Measurements from ENCODE around the gene GLRX3. TPM values are rescaled to one million over a fixed set of nuclear protein-coding genes. Genes with fewer than 3 reads are reported as not detected.

Gene GLRX3
- total RNA-seq, 1 experiment from 2014 or later = 98.1 TPM

DNA sequence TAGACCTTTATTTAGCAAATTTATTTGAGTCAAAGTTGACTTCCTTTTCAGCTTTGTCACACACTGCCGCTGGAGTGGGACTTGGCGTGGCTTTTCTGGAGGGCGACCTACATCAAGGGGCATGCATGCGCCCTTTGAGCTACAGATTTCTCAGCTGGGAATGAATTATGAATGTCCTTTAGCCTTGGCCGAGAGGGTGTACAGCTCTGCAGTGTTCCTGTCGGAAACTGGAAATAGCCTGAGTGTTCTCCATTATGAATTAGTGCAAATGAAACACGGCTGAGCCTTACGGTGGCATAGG is 79.7 kb downstream of the GLRX3 start:
- no peak overlapping the region for H3K4me3 ChIP-seq (ENCODE audit: low read length)
- no peak overlapping the region for H2AFZ ChIP-seq (ENCODE audit: low read length)
- intact Hi-C loops (cut with micrococcal nuclease) = no loop called here
- H3K27ac ChIP-seq (ENCODE audit: low read length) = no peak overlapping the region
- no TSS peak for BruUV-seq (replicated peaks)
- H3K4me1 ChIP-seq (ENCODE audit: insufficient read depth, low read length) = no peaks in the 10 kb centered on the region
- ATAC-seq = no peak
- H3K9me2 ChIP-seq (replicated peaks; ENCODE audit: low read length) = no peaks in the 10 kb centered on the region
- no peak overlapping the region for H3K9ac ChIP-seq (ENCODE audit: low read length)
- POLR2A ChIA-PET (ENCODE audit: unreplicated experiment) = no interaction called here
- H3K27me3 ChIP-seq (ENCODE audit: low read length) = no peaks in the 10 kb centered on the region
- no peak for DNase-seq
- H3K36me3 ChIP-seq (ENCODE audit: low read depth, low read length) = no peaks in the 10 kb centered on the region
- CTCF ChIA-PET = no interaction called here
- H3K4me2 ChIP-seq (ENCODE audit: low read length) = no peak overlapping the region
- H4K20me1 ChIP-seq (ENCODE audit: low read length) = no peaks in the 10 kb centered on the region
- H3F3A ChIP-seq (ENCODE audit: low read length, unreplicated experiment) = no peaks in the 10 kb centered on the region
- TF ChIP-seq, protein P1, sequence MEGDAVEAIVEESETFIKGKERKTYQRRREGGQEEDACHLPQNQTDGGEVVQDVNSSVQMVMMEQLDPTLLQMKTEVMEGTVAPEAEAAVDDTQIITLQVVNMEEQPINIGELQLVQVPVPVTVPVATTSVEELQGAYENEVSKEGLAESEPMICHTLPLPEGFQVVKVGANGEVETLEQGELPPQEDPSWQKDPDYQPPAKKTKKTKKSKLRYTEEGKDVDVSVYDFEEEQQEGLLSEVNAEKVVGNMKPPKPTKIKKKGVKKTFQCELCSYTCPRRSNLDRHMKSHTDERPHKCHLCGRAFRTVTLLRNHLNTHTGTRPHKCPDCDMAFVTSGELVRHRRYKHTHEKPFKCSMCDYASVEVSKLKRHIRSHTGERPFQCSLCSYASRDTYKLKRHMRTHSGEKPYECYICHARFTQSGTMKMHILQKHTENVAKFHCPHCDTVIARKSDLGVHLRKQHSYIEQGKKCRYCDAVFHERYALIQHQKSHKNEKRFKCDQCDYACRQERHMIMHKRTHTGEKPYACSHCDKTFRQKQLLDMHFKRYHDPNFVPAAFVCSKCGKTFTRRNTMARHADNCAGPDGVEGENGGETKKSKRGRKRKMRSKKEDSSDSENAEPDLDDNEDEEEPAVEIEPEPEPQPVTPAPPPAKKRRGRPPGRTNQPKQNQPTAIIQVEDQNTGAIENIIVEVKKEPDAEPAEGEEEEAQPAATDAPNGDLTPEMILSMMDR (conservative IDR thresholded peaks at IDR 0.05; ENCODE audit: low read depth, low read length) = no peak
- TF ChIP-seq EZH2 (IDR thresholded peaks at IDR 0.05; ENCODE audit: low read length, unreplicated experiment) (no peak), EZH2phosphoT487 (IDR thresholded peaks at IDR 0.05; ENCODE audit: borderline replicate concordance, low read length) (no peak)
- no peaks in the 10 kb centered on the region for H3K9me3 ChIP-seq (ENCODE audit: low read length)
- no peaks in the 10 kb centered on the region for H3K79me2 ChIP-seq (ENCODE audit: low read length)

DNA sequence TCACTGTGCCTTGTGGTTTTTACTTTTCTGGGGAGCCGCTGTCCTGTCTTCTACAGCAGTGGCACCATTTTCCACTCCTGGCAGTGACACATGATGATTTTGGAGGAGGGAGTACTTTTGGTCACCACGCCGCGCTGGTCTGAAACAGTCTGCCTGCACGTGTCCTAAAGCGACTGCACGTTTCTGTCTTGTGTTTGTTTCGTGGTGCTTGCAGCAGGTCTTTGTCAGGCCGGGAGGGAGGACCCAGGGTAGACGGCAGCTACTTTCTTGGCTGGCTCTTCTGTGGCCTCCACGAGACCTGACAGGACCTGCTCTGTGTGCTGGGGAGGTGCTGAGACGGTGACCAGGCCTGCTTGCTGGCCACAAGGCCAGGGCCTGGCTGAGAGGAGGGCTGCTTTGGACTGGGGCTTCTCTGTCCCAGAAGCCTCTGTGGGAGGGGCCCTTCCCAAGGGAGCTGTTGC is 82.0 kb downstream of the GLRX3 start:
- Histone ChIP-seq H3K4me2 (ENCODE audit: low read length) (no peak overlapping the region), H4K20me1 (ENCODE audit: low read length) (no peaks in the 10 kb centered on the region), H3K36me3 (ENCODE audit: low read depth, low read length) (no peaks in the 10 kb centered on the region), H3K9me3 (ENCODE audit: low read length) (no peaks in the 10 kb centered on the region), H3K4me1 (ENCODE audit: insufficient read depth, low read length) (no peaks in the 10 kb centered on the region), H3F3A (ENCODE audit: low read length, unreplicated experiment) (no peaks in the 10 kb centered on the region), H3K79me2 (ENCODE audit: low read length) (no peaks in the 10 kb centered on the region), H3K9me2 (replicated peaks; ENCODE audit: low read length) (no peaks in the 10 kb centered on the region), H3K27ac (ENCODE audit: low read length) (no peak overlapping the region), H3K27me3 (ENCODE audit: low read length) (no peaks in the 10 kb centered on the region; the same call in 1 of the 2 replicates), H2AFZ (ENCODE audit: low read length) (no peak overlapping the region), H3K4me3 (ENCODE audit: low read length) (no peak overlapping the region), H3K9ac (ENCODE audit: low read length) (no peak overlapping the region)
- intact Hi-C loops (cut with micrococcal nuclease) = no loop called here
- no peak for ATAC-seq
- TF ChIP-seq, protein P1 (conservative IDR thresholded peaks at IDR 0.05; ENCODE audit: low read depth, low read length) = no peak
- TF ChIP-seq EZH2phosphoT487 (IDR thresholded peaks at IDR 0.05; ENCODE audit: borderline replicate concordance, low read length) (no peak), EZH2 (IDR thresholded peaks at IDR 0.05; ENCODE audit: low read length, unreplicated experiment) (no peak)
- POLR2A ChIA-PET (ENCODE audit: unreplicated experiment) = no interaction called here
- no peak for DNase-seq
- CTCF ChIA-PET = no interaction called here
- BruUV-seq (replicated peaks) = no TSS peak

DNA sequence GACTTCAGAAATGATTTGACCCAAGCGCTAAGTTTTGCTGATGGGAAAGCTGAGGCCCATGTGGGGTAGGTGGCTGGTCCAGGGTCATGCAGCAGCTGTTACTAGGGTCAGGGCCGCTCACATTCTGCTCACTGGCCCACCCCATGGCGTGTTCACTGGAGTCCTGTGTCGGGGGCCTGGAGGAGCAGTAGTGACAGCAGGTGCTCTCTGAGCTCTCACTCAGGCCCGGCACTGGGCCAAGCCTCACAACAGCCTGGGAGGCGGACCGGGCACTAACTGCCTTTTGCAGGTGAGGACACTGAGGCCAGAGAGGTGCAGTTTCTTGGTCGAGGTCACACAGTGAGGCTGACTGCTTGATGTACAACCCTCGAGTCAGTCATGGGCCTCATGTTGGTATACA is 82.7 kb downstream of the GLRX3 start:
- no peak overlapping the region for H3K27ac ChIP-seq (ENCODE audit: low read length)
- H3K9ac ChIP-seq (ENCODE audit: low read length) = no peak overlapping the region
- H3F3A ChIP-seq (ENCODE audit: low read length, unreplicated experiment) = no peaks in the 10 kb centered on the region
- no peaks in the 10 kb centered on the region for H3K9me2 ChIP-seq (replicated peaks; ENCODE audit: low read length)
- H4K20me1 ChIP-seq (ENCODE audit: low read length) = no peaks in the 10 kb centered on the region
- DNase-seq = no peak
- TF ChIP-seq EZH2phosphoT487 (IDR thresholded peaks at IDR 0.05; ENCODE audit: borderline replicate concordance, low read length) (no peak), EZH2 (IDR thresholded peaks at IDR 0.05; ENCODE audit: low read length, unreplicated experiment) (no peak)
- TF ChIP-seq, protein P1 (conservative IDR thresholded peaks at IDR 0.05; ENCODE audit: low read depth, low read length) = no peak
- no peaks in the 10 kb centered on the region for H3K4me1 ChIP-seq (ENCODE audit: insufficient read depth, low read length)
- BruUV-seq (replicated peaks) = no TSS peak
- no peaks in the 10 kb centered on the region for H3K79me2 ChIP-seq (ENCODE audit: low read length)
- no peaks in the 10 kb centered on the region for H3K36me3 ChIP-seq (ENCODE audit: low read depth, low read length)
- POLR2A ChIA-PET (ENCODE audit: unreplicated experiment) = no interaction called here
- H3K9me3 ChIP-seq (ENCODE audit: low read length) = no peaks in the 10 kb centered on the region
- CTCF ChIA-PET = no interaction called here
- H3K4me3 ChIP-seq (ENCODE audit: low read length) = no peak overlapping the region
- no peak for ATAC-seq
- H3K27me3 ChIP-seq (ENCODE audit: low read length) = no peaks in the 10 kb centered on the region; the same call in 1 of the 2 replicates
- H2AFZ ChIP-seq (ENCODE audit: low read length) = no peak overlapping the region
- H3K4me2 ChIP-seq (ENCODE audit: low read length) = no peak overlapping the region
- intact Hi-C loops (cut with micrococcal nuclease) = no loop called here

All from PC-3 (cell line).